Measurements from ENCODE around the gene NKD1.

NKD1 gene

GRCh38 chr16:50632927-50633800 lies 85.0 kb downstream of the NKD1 start:
- no peak for DNase-seq

GRCh38 chr16:50634090-50634489 lies 85.9 kb downstream of the NKD1 start:
- DNase-seq: no peak

- DNase-seq: no peak
Observed at GRCh38 chr16:50634947-50635346, 86.8 kb downstream of the NKD1 start.

- DNase-seq: no peak
Observed at GRCh38 chr16:50635505-50636392, 87.6 kb downstream of the NKD1 start.

GRCh38 chr16:50636753-50637374 lies 88.7 kb downstream of the NKD1 start:
- DNase-seq: no peak

- DNase-seq: no peak
Observed at GRCh38 chr16:50637716-50638602, 89.8 kb downstream of the NKD1 start.

GRCh38 chr16:50638816-50639670 lies 90.8 kb downstream of the NKD1 start:
- no peak for DNase-seq

GRCh38 chr16:50640391-50640790 lies 92.2 kb downstream of the NKD1 start:
- no peak for DNase-seq

GRCh38 chr16:50640919-50641817 lies 93.0 kb downstream of the NKD1 start:
- DNase-seq: no peak

GRCh38 chr16:50641818-50642187 lies 93.6 kb downstream of the NKD1 start:
- no peak for DNase-seq

GRCh38 chr16:50642349-50642748 lies 94.2 kb downstream of the NKD1 start:
- no peak for DNase-seq

GRCh38 chr16:50643192-50643591 lies 95.0 kb downstream of the NKD1 start:
- no peak for DNase-seq

- peak; percentile 13 for DNase-seq
Observed at GRCh38 chr16:50644245-50644644, 96.0 kb downstream of the NKD1 start.

GRCh38 chr16:50644729-50645128 lies 96.5 kb downstream of the NKD1 start:
- no peak for DNase-seq

GRCh38 chr16:50645563-50646220 lies 97.5 kb downstream of the NKD1 start:
- DNase-seq: no peak

GRCh38 chr16:50646345-50646744 lies 98.1 kb downstream of the NKD1 start:
- no peak for DNase-seq

GRCh38 chr16:50651835-50652438 lies 103.7 kb downstream of the NKD1 start:
- DNase-seq: no peak

GRCh38 chr16:50652836-50653425 lies 104.7 kb downstream of the NKD1 start:
- DNase-seq: peak; percentile 67

Measured in NCI-H524 treated with DMSO at 0.1 percent for 48 hours (cell line).